ENCODE measurements around the gene IKZF3. TPM values are rescaled to one million over a fixed set of nuclear protein-coding genes. Genes with fewer than 3 reads are reported as not detected.

The IKZF3 gene
- total and polyA plus RNA-seq, 3 experiments from 2014 or later, result 119 to 138 (median 126) TPM

DNA sequence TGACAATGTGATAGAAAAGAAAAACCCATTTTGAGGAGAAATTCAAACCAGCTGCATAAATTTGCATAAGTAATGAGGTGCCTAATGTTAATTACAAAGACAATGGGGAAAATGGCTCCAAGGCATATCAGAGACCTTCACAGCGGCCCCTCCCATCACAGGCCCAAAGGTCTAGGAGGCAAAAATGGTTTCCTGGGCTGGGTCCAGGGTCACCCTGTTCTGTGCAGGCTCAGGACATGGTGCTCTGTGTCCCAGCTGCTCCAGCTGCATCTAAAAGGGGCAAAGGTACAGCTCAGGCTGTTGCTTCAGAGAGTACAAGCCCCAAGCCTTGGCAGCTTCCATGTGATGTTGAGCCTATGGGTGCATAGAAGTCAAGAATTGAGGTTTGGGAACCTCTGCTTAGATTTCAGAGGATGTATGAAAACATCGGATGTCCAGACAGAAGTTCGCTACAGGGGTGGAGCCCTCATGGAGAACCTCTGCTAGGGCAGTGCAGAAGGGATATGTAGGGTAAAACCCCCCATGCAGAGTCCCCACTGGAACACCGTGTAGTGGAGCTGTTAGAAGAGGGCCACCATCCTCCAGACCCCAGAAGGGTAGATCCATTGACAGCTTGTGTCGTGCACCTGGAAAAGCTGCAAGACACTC is 40.6 kb downstream of the IKZF3 start:
- H3K36me3 Mint-ChIP-seq, result peaks cover 51 to 75% (median 58%) of the 10 kb centered on the region in 3 donors
- no peak overlapping the region for H3K4me3 Mint-ChIP-seq
- H3K4me1 Mint-ChIP-seq, result peaks cover 41 to 56% (median 48%) of the 10 kb centered on the region in 3 donors
- Histone ChIP-seq H3K27me3 (ENCODE audit: insufficient read depth, low read length, poor library complexity, severe bottlenecking) (no peaks in the 10 kb centered on the region), H3K9me3 (ENCODE audit: low read length) (peaks cover 14% of the 10 kb centered on the region), H3K4me3 (ENCODE audit: low read length) (no peak overlapping the region), H3K27ac (ENCODE audit: low read depth, low read length) (no peak overlapping the region), H3K4me1 (ENCODE audit: insufficient read depth, low read length) (peaks cover 37% of the 10 kb centered on the region), H3K36me3 (ENCODE audit: insufficient read depth, low read length) (peaks cover 51% of the 10 kb centered on the region)
- POLR2A ChIA-PET, result no interaction called here
- CTCF ChIA-PET, result no interaction called here
- peaks cover 0 to 2% of the 10 kb centered on the region in 2 donors for H3K27me3 Mint-ChIP-seq
- peak overlapping the region in 5 of 8 donors; percentile 31 to 83 (median 61) for H3K27ac Mint-ChIP-seq
- peaks cover 8 to 32% (median 23%) of the 10 kb centered on the region in 5 donors for H3K9me3 Mint-ChIP-seq
- DNase-seq, result no peak

DNA sequence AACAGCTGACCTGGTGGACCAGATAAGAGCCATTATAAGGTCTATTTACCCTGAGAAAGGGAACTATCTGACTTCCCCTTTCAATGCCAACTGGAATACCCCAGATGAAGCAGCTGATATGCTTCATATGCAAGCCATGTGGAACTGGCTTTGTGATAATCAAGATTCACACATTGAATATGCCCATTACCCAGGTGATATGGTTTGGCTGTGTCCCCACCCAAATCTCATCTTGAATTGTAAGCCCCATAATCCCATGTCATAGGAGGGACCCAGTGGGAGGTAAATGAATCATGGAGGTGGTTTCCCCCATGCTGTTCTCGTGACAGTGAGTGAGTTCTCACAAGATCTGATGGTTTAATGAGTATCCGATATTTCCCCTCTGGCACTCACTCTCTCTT is 42.1 kb downstream of the IKZF3 start:
- H3K27me3 ChIP-seq (ENCODE audit: insufficient read depth, low read length, poor library complexity, severe bottlenecking), result no peaks in the 10 kb centered on the region
- peaks cover 14% of the 10 kb centered on the region for H3K9me3 ChIP-seq (ENCODE audit: low read length)
- H3K36me3 Mint-ChIP-seq, result peaks cover 41 to 66% (median 48%) of the 10 kb centered on the region in 3 donors
- peaks cover 51% of the 10 kb centered on the region for H3K4me1 ChIP-seq (ENCODE audit: insufficient read depth, low read length)
- CTCF ChIA-PET, result no interaction called here
- POLR2A ChIA-PET, result interaction anchor here (1.1 kb wide), 1 partner anchor 67 kb away, joined by 3 read pairs; no protein-coding TSS in a partner anchor
- H3K4me3 Mint-ChIP-seq, result peak overlapping the region in 2 of 7 donors; percentile 24 to 28
- no peak for DNase-seq
- H3K27ac Mint-ChIP-seq, result peak overlapping the region; percentile 85 to 98 (median 91)
- peaks cover 0 to 2% of the 10 kb centered on the region in 2 donors for H3K27me3 Mint-ChIP-seq
- H3K4me1 Mint-ChIP-seq, result peaks cover 48 to 60% (median 57%) of the 10 kb centered on the region in 3 donors
- H3K4me3 ChIP-seq (ENCODE audit: low read length), result no peak overlapping the region
- peaks cover 8 to 32% (median 23%) of the 10 kb centered on the region in 5 donors for H3K9me3 Mint-ChIP-seq
- no peak overlapping the region for H3K27ac ChIP-seq (ENCODE audit: low read depth, low read length)
- H3K36me3 ChIP-seq (ENCODE audit: insufficient read depth, low read length), result peaks cover 39% of the 10 kb centered on the region

DNA sequence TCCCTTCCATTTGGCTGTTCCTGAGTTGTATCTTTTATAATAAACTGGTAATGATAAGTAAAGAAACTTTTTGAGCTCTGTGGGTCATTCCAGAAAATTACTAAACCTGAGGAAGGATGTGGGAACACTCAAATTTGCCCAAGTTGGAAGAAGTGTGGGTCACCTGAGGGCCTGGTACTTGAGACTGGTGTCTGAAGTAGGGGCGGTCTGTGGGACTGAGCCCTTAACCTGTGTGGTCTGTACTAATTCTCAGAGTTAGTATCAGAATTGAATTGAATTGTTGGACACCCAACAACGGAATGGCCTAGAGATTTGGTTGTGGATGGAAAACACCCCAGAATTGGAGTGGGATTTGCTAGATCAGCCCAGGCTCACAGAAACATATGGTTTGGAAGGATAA is 43.1 kb downstream of the IKZF3 start:
- Histone ChIP-seq H3K27ac (ENCODE audit: low read depth, low read length) (no peak overlapping the region), H3K27me3 (ENCODE audit: insufficient read depth, low read length, poor library complexity, severe bottlenecking) (no peaks in the 10 kb centered on the region), H3K4me1 (ENCODE audit: insufficient read depth, low read length) (peaks cover 54% of the 10 kb centered on the region), H3K36me3 (ENCODE audit: insufficient read depth, low read length) (peaks cover 29% of the 10 kb centered on the region), H3K9me3 (ENCODE audit: low read length) (peaks cover 14% of the 10 kb centered on the region), H3K4me3 (ENCODE audit: low read length) (no peak overlapping the region)
- no peak for DNase-seq
- Mint-ChIP-seq H3K4me3 (peak overlapping the region in 3 of 7 donors; percentile 9 to 53 (median 30)), H3K36me3 (peaks cover 35 to 60% (median 47%) of the 10 kb centered on the region in 3 donors), H3K4me1 (peaks cover 46 to 60% (median 57%) of the 10 kb centered on the region in 3 donors), H3K27me3 (peaks cover 0 to 2% of the 10 kb centered on the region in 2 donors), H3K9me3 (peaks cover 8 to 32% (median 23%) of the 10 kb centered on the region in 5 donors), H3K27ac (peak overlapping the region; percentile 83 to 98 (median 91))
- ChIA-PET POLR2A (interaction anchor here (0.5 to 1.1 kb wide), 2 partner anchors 66 to 72 kb away, joined by 3 read pairs; no protein-coding TSS in a partner anchor), CTCF (interaction anchor here (0.7 to 1.8 kb wide), 5 partner anchors 13 to 199 kb away, joined by 3 to 5 read pairs (median 4); no protein-coding TSS in a partner anchor)

DNA sequence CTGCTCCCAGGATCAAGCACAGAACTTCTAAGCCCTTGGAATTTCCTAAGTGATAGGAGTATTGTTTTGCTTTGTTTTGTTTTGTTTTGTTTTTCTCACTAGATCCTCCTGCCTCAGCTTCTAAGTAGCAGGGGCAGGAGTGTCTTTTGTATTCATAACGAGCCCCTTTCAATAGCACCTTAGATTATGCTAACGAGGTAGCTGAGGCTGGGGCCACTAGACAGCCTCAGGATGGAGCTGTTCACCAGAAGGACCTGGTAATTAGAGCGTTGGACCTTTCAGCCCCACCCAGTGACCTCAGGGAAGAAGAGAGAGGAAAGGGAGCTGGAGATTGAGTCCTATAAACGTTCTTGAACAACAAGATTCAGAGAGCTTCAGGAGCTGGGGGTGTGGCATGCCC is 43.6 kb downstream of the IKZF3 start:
- Mint-ChIP-seq H3K27me3 (peaks cover 0 to 2% of the 10 kb centered on the region in 2 donors), H3K4me1 (peaks cover 50 to 65% (median 61%) of the 10 kb centered on the region in 3 donors), H3K4me3 (peak overlapping the region; percentile 43 to 60 (median 53)), H3K27ac (peak overlapping the region; percentile 83 to 98 (median 91)), H3K9me3 (peaks cover 8 to 30% (median 23%) of the 10 kb centered on the region in 5 donors), H3K36me3 (peaks cover 31 to 60% (median 43%) of the 10 kb centered on the region in 3 donors)
- peaks cover 26% of the 10 kb centered on the region for H3K36me3 ChIP-seq (ENCODE audit: insufficient read depth, low read length)
- CTCF ChIA-PET, result interaction anchor here (0.7 to 1.9 kb wide), 6 partner anchors 14 to 199 kb away, joined by 3 to 5 read pairs (median 4); no protein-coding TSS in a partner anchor
- DNase-seq, result no peak
- no peak overlapping the region for H3K27ac ChIP-seq (ENCODE audit: low read depth, low read length)
- no peak overlapping the region for H3K4me3 ChIP-seq (ENCODE audit: low read length)
- peaks cover 57% of the 10 kb centered on the region for H3K4me1 ChIP-seq (ENCODE audit: insufficient read depth, low read length)
- peaks cover 14% of the 10 kb centered on the region for H3K9me3 ChIP-seq (ENCODE audit: low read length)
- H3K27me3 ChIP-seq (ENCODE audit: insufficient read depth, low read length, poor library complexity, severe bottlenecking), result no peaks in the 10 kb centered on the region
- POLR2A ChIA-PET, result interaction anchor here (0.5 to 1.4 kb wide), 2 partner anchors 28 to 73 kb away, joined by 3 to 4 read pairs; no protein-coding TSS in a partner anchor

DNA sequence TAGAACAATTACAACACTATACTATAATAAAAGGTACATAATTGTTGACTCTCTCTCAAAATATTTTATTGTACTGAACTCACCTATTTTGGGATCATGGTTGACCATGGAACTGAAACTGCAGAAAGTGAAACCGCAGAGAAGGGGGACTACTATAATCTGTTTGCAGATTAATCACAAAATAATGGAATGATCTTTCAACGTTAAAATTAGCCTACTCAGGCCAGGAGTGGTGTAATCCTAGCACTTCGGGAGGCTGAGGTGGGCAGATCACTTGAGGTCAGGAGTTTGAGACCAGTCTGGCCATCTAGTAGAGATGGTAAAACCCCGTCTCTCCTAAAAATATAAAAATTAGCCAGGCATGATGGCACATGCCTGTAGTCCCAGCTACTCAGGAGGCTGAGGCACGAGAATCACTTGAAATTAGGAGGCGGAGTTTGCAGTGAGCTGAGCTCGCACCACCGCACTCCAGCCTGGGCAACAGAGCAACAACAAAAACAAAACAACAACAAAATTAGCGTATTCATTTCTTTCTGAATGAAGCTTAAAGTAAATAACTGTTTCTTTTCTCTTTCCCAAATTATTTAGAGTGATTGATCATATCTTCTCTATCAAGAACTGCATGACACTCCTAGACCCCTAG is 45.6 kb downstream of the IKZF3 start:
- peaks cover 0 to 2% of the 10 kb centered on the region in 2 donors for H3K27me3 Mint-ChIP-seq
- ChIA-PET CTCF (interaction anchor here (1.0 to 1.9 kb wide), 7 partner anchors 34 to 64 kb away, joined by 3 to 5 read pairs (median 5); no protein-coding TSS in a partner anchor), POLR2A (interaction anchor here (0.8 to 1.7 kb wide), 6 partner anchors 26 to 107 kb away, joined by 3 to 12 read pairs (median 5); no protein-coding TSS in a partner anchor)
- peak overlapping the region; percentile 83 to 98 (median 94) for H3K27ac Mint-ChIP-seq
- Histone ChIP-seq H3K27ac (ENCODE audit: low read depth, low read length) (peak overlapping the region; percentile 75), H3K36me3 (ENCODE audit: insufficient read depth, low read length) (peaks cover 5% of the 10 kb centered on the region), H3K4me1 (ENCODE audit: insufficient read depth, low read length) (peaks cover 77% of the 10 kb centered on the region), H3K4me3 (ENCODE audit: low read length) (no peak overlapping the region), H3K9me3 (ENCODE audit: low read length) (peaks cover 4% of the 10 kb centered on the region), H3K27me3 (ENCODE audit: insufficient read depth, low read length, poor library complexity, severe bottlenecking) (no peaks in the 10 kb centered on the region)
- peaks cover 13 to 48% (median 22%) of the 10 kb centered on the region in 3 donors for H3K36me3 Mint-ChIP-seq
- H3K9me3 Mint-ChIP-seq, result peaks cover 8 to 14% (median 9%) of the 10 kb centered on the region in 5 donors
- DNase-seq, result peak in 4 of 5 donors; percentile 10 to 57 (median 30)
- H3K4me1 Mint-ChIP-seq, result peaks cover 67 to 85% (median 82%) of the 10 kb centered on the region in 3 donors
- peak overlapping the region; percentile 21 to 75 (median 68) for H3K4me3 Mint-ChIP-seq

DNA sequence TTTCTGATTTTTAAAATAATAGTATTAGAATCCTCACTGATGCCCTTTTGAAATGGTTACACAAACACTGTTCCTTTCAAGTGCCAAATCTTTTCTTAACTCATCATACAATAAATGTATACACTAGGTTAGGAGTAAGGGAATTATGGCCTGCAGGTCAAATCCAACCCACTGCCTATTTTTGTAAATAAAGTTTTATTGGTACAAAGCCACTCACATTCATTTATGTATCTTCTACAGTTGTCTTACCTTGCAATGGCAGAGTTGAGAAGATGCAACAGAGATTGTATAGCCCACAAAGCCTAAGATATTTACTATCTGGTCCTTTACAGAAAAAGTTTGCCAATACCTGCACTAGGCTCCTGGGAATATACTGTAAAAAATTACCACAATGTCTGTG is 47.8 kb downstream of the IKZF3 start:
- peaks cover 88% of the 10 kb centered on the region for H3K4me1 ChIP-seq (ENCODE audit: insufficient read depth, low read length)
- peaks cover 0 to 41% (median 3%) of the 10 kb centered on the region in 3 donors for H3K36me3 Mint-ChIP-seq
- H3K9me3 ChIP-seq (ENCODE audit: low read length), result no peaks in the 10 kb centered on the region
- no peaks in the 10 kb centered on the region for H3K36me3 ChIP-seq (ENCODE audit: insufficient read depth, low read length)
- no peak overlapping the region for H3K27ac ChIP-seq (ENCODE audit: low read depth, low read length)
- DNase-seq, result no peak
- H3K27ac Mint-ChIP-seq, result peak overlapping the region in 4 of 8 donors; percentile 21 to 87 (median 46)
- peaks cover 0 to 2% (median 0%) of the 10 kb centered on the region in 5 donors for H3K9me3 Mint-ChIP-seq
- peaks cover 77 to 95% (median 91%) of the 10 kb centered on the region in 3 donors for H3K4me1 Mint-ChIP-seq
- ChIA-PET CTCF (interaction anchor here (1.2 kb wide), 1 partner anchor 46 kb away, joined by 3 read pairs; no protein-coding TSS in a partner anchor), POLR2A (no interaction called here)
- no peaks in the 10 kb centered on the region for H3K27me3 ChIP-seq (ENCODE audit: insufficient read depth, low read length, poor library complexity, severe bottlenecking)
- no peaks in the 10 kb centered on the region for H3K27me3 Mint-ChIP-seq
- H3K4me3 ChIP-seq (ENCODE audit: low read length), result no peak overlapping the region
- H3K4me3 Mint-ChIP-seq, result no peak overlapping the region

DNA sequence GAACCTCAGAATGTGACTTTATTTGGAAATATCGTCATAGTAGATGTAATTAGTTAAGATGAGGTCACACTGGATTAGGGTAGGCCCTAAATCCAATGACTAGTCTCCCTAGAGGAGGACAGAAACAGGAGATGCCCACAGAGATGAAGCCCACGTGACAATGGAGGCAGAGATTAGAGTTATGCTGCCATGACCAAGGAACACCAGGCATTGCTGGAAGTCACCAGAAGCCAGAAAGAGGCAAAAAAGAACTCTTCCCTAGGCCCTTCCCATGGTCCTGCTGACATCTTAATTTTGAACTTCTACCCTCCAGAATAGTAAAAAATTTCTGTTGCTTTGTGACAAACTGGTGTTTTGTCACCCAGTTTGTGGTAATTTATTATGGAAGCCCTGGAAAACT is 49.6 kb downstream of the IKZF3 start:
- H3K36me3 Mint-ChIP-seq, result peaks cover 0 to 49% (median 2%) of the 10 kb centered on the region in 3 donors
- no peaks in the 10 kb centered on the region for H3K27me3 Mint-ChIP-seq
- peak overlapping the region; percentile 81 to 97 (median 90) for H3K27ac Mint-ChIP-seq
- Histone ChIP-seq H3K4me1 (ENCODE audit: insufficient read depth, low read length) (peaks cover 76% of the 10 kb centered on the region), H3K27me3 (ENCODE audit: insufficient read depth, low read length, poor library complexity, severe bottlenecking) (no peaks in the 10 kb centered on the region), H3K9me3 (ENCODE audit: low read length) (no peaks in the 10 kb centered on the region), H3K27ac (ENCODE audit: low read depth, low read length) (no peak overlapping the region), H3K36me3 (ENCODE audit: insufficient read depth, low read length) (no peaks in the 10 kb centered on the region), H3K4me3 (ENCODE audit: low read length) (no peak overlapping the region)
- peaks cover 69 to 93% (median 86%) of the 10 kb centered on the region in 3 donors for H3K4me1 Mint-ChIP-seq
- H3K4me3 Mint-ChIP-seq, result peak overlapping the region in 6 of 7 donors; percentile 57 to 83 (median 79)
- no peaks in the 10 kb centered on the region for H3K9me3 Mint-ChIP-seq
- no peak for DNase-seq
- CTCF ChIA-PET, result interaction anchor here (1.1 to 4.4 kb wide), 6 partner anchors 29 to 193 kb away, joined by 3 to 29 read pairs (median 4); no protein-coding TSS in a partner anchor
- POLR2A ChIA-PET, result interaction anchor here (1.1 to 3.4 kb wide), 3 partner anchors 12 to 49 kb away, joined by 3 to 24 read pairs (median 9); no protein-coding TSS in a partner anchor
